Natural killer cell (primary cell): ENCODE results near the gene EXOC4. TPM values are rescaled to one million over a fixed set of nuclear protein-coding genes. Genes with fewer than 3 reads are reported as not detected.

Experiments
- ATAC-seq, 3 donors: fragments of 150-1000 bp in 2 of 3; fragments of 200-7000 bp in 1 of 3; cut with Tn5 transposase; 1 replicate in 1 of 3; 2 replicates in 2 of 3; pipeline ENCODE4 v1.10.0; 2021; ENCODE audit warnings: mild to moderate bottlenecking in 2 of 3, moderate library complexity in 2 of 3
- DNase-seq, 2 donors: peaks; one replicate each; pipeline versions ENCODE4 v3.0.0 to v3.0.0-alpha.2; 2013 to 2021; ENCODE audit warnings: mixed read lengths in 1 of 2
- H3K27ac ChIP-seq: one replicate; pipeline ENCODE4 v1.5.1; 2013; ENCODE audit warnings: mild to moderate bottlenecking, low read length
- H3K27me3 ChIP-seq: one replicate; pipeline ENCODE4 v1.6.1; 2013; ENCODE audit warnings: low read length; ENCODE audit not compliant: control insufficient read depth, insufficient read depth
- H3K36me3 ChIP-seq: one replicate; pipeline ENCODE4 v1.6.1; 2013; ENCODE audit warnings: low read length; ENCODE audit not compliant: control insufficient read depth, insufficient read depth
- H3K4me1 ChIP-seq: one replicate; pipeline ENCODE4 v1.6.1; 2013; ENCODE audit warnings: low read length; ENCODE audit not compliant: control insufficient read depth, insufficient read depth
- H3K4me3 ChIP-seq: one replicate; pipeline ENCODE4 v1.5.1; 2013; ENCODE audit warnings: low read length
- H3K9me3 ChIP-seq: one replicate; pipeline ENCODE4 v1.6.1; 2013; ENCODE audit warnings: low read length; ENCODE audit not compliant: control insufficient read depth, insufficient read depth
- H3K27ac Mint-ChIP-seq, 2 donors: one replicate each; pipeline ENCODE4 v1.8.0; 2022; ENCODE audit warnings: mild to moderate bottlenecking in 2 of 2, mixed read lengths in 2 of 2, moderate library complexity in 1 of 2
- H3K27me3 Mint-ChIP-seq, 2 donors: one replicate each; pipeline ENCODE4 v1.8.0; 2022; ENCODE audit warnings: low read depth in 2 of 2, mixed read lengths in 2 of 2
- H3K36me3 Mint-ChIP-seq: one replicate; pipeline ENCODE4 v1.8.0; 2022; ENCODE audit warnings: mixed read lengths
- H3K4me1 Mint-ChIP-seq, 2 donors: one replicate each; pipeline ENCODE4 v1.8.0; 2022; ENCODE audit warnings: mixed read lengths in 2 of 2
- H3K4me3 Mint-ChIP-seq: one replicate; pipeline ENCODE4 v1.8.0; 2022; ENCODE audit warnings: mild to moderate bottlenecking, moderate library complexity, mixed read lengths
- H3K9me3 Mint-ChIP-seq, 2 donors: one replicate each; pipeline ENCODE4 v1.8.0; 2022; ENCODE audit warnings: mixed read lengths in 2 of 2
- CTCF ChIP-seq: fragments of 200-600 bp; IDR thresholded peaks from one replicate; pipeline ENCODE4 v1.8.0; 2022; ENCODE audit warnings: antibody characterized with exemption
- WGBS: methylation state at CpG from one replicate; pipeline ENCODE4 v1.1.7; 2013; ENCODE audit warnings: missing lambda C conversion rate; ENCODE audit not compliant: insufficient coverage; 5-methylcytosine and 5-hydroxymethylcytosine counted together
- intact Hi-C: fragments of 100-400 bp; cut with micrococcal nuclease; formaldehyde crosslinking; loops from one replicate; pipeline ENCODE4 v1.14.2; 2022
- total RNA-seq, 4 donors: library from RNA; stranded (reverse); fragments of 120-200 nt in 1 of 4; gene quantifications; one replicate each; pipeline versions ENCODE4 v1.2.3 to v1.2.4, GENCODE V29; 2013 to 2022

EXOC4 gene
- total RNA-seq, 3 donors from 2014 or later (not counting 1 experiment from before 2014, with no cell fraction given) = 105 to 148 (median 123) TPM

GRCh38 chr7:133771788-133772419, 519.0 kb downstream of the EXOC4 start:
- Mint-ChIP-seq H3K36me3 (no peaks in the 10 kb centered on the region), H3K27me3 (no peaks in the 10 kb centered on the region), H3K27ac (no peak overlapping the region), H3K4me1 (no peaks in the 10 kb centered on the region), H3K9me3 (no peaks in the 10 kb centered on the region), H3K4me3 (no peak overlapping the region)
- no peak for ATAC-seq
- no peak for TF ChIP-seq CTCF
- Histone ChIP-seq H3K27ac (no peak overlapping the region), H3K9me3 (no peaks in the 10 kb centered on the region), H3K4me1 (no peaks in the 10 kb centered on the region), H3K27me3 (no peaks in the 10 kb centered on the region), H3K4me3 (no peak overlapping the region), H3K36me3 (no peaks in the 10 kb centered on the region)
- 99% methylated on average over 4 of the region's 4 CpGs for WGBS
- no peak for DNase-seq
- intact Hi-C loops = no loop called here

- intact Hi-C loops = no loop called here
- H3K36me3 Mint-ChIP-seq = no peaks in the 10 kb centered on the region
- Histone ChIP-seq H3K36me3 (no peaks in the 10 kb centered on the region), H3K27ac (no peak overlapping the region), H3K4me1 (no peaks in the 10 kb centered on the region), H3K4me3 (no peak overlapping the region), H3K27me3 (no peaks in the 10 kb centered on the region), H3K9me3 (no peaks in the 10 kb centered on the region)
- H3K4me3 Mint-ChIP-seq = no peak overlapping the region
- DNase-seq (no peak), ATAC-seq (no peak)
- no peaks in the 10 kb centered on the region for H3K27me3 Mint-ChIP-seq
- WGBS = no CpG with 5 or more reads among the region's 3 CpGs
- H3K27ac Mint-ChIP-seq = no peak overlapping the region
- TF ChIP-seq CTCF = no peak
- no peaks in the 10 kb centered on the region for H3K9me3 Mint-ChIP-seq
- no peaks in the 10 kb centered on the region for H3K4me1 Mint-ChIP-seq
Observed at GRCh38 chr7:133773601-133774000, 520.7 kb downstream of the EXOC4 start.

GRCh38 chr7:133775201-133775600, 522.3 kb downstream of the EXOC4 start:
- Histone ChIP-seq H3K27ac (no peak overlapping the region), H3K36me3 (no peaks in the 10 kb centered on the region), H3K27me3 (no peaks in the 10 kb centered on the region), H3K9me3 (no peaks in the 10 kb centered on the region), H3K4me3 (no peak overlapping the region), H3K4me1 (no peaks in the 10 kb centered on the region)
- DNase-seq = no peak
- no peak for ATAC-seq
- TF ChIP-seq CTCF = no peak
- Mint-ChIP-seq H3K36me3 (peaks cover 10% of the 10 kb centered on the region), H3K4me3 (no peak overlapping the region), H3K27ac (no peak overlapping the region), H3K4me1 (peaks cover 0 to 5% of the 10 kb centered on the region in 2 donors), H3K9me3 (no peaks in the 10 kb centered on the region), H3K27me3 (no peaks in the 10 kb centered on the region)
- intact Hi-C loops = no loop called here
- 97% methylated on average over 4 of the region's 4 CpGs for WGBS

- no peaks in the 10 kb centered on the region for H3K9me3 ChIP-seq
- H3K36me3 Mint-ChIP-seq = peaks cover 10% of the 10 kb centered on the region
- H3K4me1 ChIP-seq = no peaks in the 10 kb centered on the region
- H3K27me3 ChIP-seq = no peaks in the 10 kb centered on the region
- DNase-seq = no peak
- H3K36me3 ChIP-seq = no peaks in the 10 kb centered on the region
- no peak overlapping the region for H3K27ac Mint-ChIP-seq
- no peak overlapping the region for H3K4me3 ChIP-seq
- WGBS = 93% methylated on average over 2 of the region's 3 CpGs
- H3K27ac ChIP-seq = no peak overlapping the region
- intact Hi-C loops = no loop called here
- H3K27me3 Mint-ChIP-seq = no peaks in the 10 kb centered on the region
- TF ChIP-seq CTCF = no peak
- H3K4me3 Mint-ChIP-seq = no peak overlapping the region
- ATAC-seq = no peak
- H3K4me1 Mint-ChIP-seq = peaks cover 0 to 5% of the 10 kb centered on the region in 2 donors
- H3K9me3 Mint-ChIP-seq = no peaks in the 10 kb centered on the region
Observed at GRCh38 chr7:133776266-133776665, 523.4 kb downstream of the EXOC4 start.
